HepG2 (cell line): Measurements from ENCODE around the gene PCDHGB2. TPM values are rescaled to one million over a fixed set of nuclear protein-coding genes. Genes with fewer than 3 reads are reported as not detected.

Experiments
- ATRX ChIP-seq: sonication (generic); formaldehyde crosslinking; IDR thresholded peaks from 2 replicates; pipeline ENCODE4 v1.4.0; 2020; ENCODE audit warnings: missing genetic modification reagents, borderline replicate concordance
- BRF2 ChIP-seq: sonication (generic); formaldehyde crosslinking; IDR thresholded peaks from 2 replicates; pipeline ENCODE4 v1.8.1; 2022; ENCODE audit warnings: mild to moderate bottlenecking, missing genetic modification reagents
- GTF2F1 ChIP-seq: fragments of 150-350 bp; IDR thresholded peaks from 2 replicates; pipeline ENCODE4 v1.6.1; 2014; ENCODE audit warnings: low read length
- IRX3 ChIP-seq: sonication (generic); formaldehyde crosslinking; IDR thresholded peaks from 2 replicates; pipeline ENCODE4 v1.8.1; 2023; ENCODE audit warnings: mild to moderate bottlenecking, low read depth, missing genetic modification reagents, borderline replicate concordance
- JDP2 ChIP-seq: sonication (generic); formaldehyde crosslinking; IDR thresholded peaks from 2 replicates; pipeline ENCODE4 v1.8.1; 2022; ENCODE audit warnings: missing genetic modification reagents, borderline replicate concordance
- NONO ChIP-seq, 2 experiments: fragments of 450-650 bp in 1 of 2; sonication (generic) in 1 of 2; formaldehyde crosslinking in 1 of 2; IDR thresholded peaks in 1 of 2; conservative IDR thresholded peaks in 1 of 2; 2 replicates each; pipeline versions ENCODE4 v1.6.1 to v1.8.0; 2017 to 2022; ENCODE audit warnings: mild to moderate bottlenecking in 1 of 2, missing genetic modification reagents in 1 of 2, moderate library complexity in 1 of 2
- NR1H2 ChIP-seq: sonication (generic); formaldehyde crosslinking; IDR thresholded peaks from 2 replicates; pipeline ENCODE4 v1.8.1; 2022; ENCODE audit warnings: low read depth, missing genetic modification reagents, borderline replicate concordance
- NRL ChIP-seq: sonication (generic); formaldehyde crosslinking; IDR thresholded peaks from 2 replicates; pipeline ENCODE4 v1.5.0; 2020; ENCODE audit warnings: missing genetic modification reagents, mild to moderate bottlenecking, moderate library complexity, borderline replicate concordance
- SATB2 ChIP-seq: sonication (generic); formaldehyde crosslinking; IDR thresholded peaks from 2 replicates; pipeline ENCODE4 v1.5.0; 2020; ENCODE audit warnings: missing genetic modification reagents
- SMAD3 ChIP-seq: sonication (generic); formaldehyde crosslinking; IDR thresholded peaks from 2 replicates; pipeline ENCODE4 v1.4.0; 2020; ENCODE audit warnings: missing genetic modification reagents
- ZNF234 ChIP-seq: sonication (generic); formaldehyde crosslinking; conservative IDR thresholded peaks from 2 replicates; pipeline ENCODE4 v1.5.1; 2020; ENCODE audit warnings: mild to moderate bottlenecking, missing genetic modification reagents
- ZNF275 ChIP-seq: sonication (generic); formaldehyde crosslinking; IDR thresholded peaks from 2 replicates; pipeline ENCODE4 v1.8.0; 2022; ENCODE audit warnings: missing genetic modification reagents, mild to moderate bottlenecking, inconsistent platforms, borderline replicate concordance
- ZNF333 ChIP-seq: sonication (generic); formaldehyde crosslinking; IDR thresholded peaks from 2 replicates; pipeline ENCODE4 v1.4.0; 2020; ENCODE audit warnings: mild to moderate bottlenecking, missing genetic modification reagents, borderline replicate concordance
- ZNF589 ChIP-seq: sonication (generic); formaldehyde crosslinking; conservative IDR thresholded peaks from 2 replicates; pipeline ENCODE4 v1.8.0; 2022; ENCODE audit warnings: mild to moderate bottlenecking, moderate library complexity, missing genetic modification reagents
- ZNF704 ChIP-seq: sonication (generic); formaldehyde crosslinking; IDR thresholded peaks from 2 replicates; pipeline ENCODE4 v1.8.1; 2023; ENCODE audit warnings: mild to moderate bottlenecking, inconsistent platforms, moderate library complexity, missing genetic modification reagents, borderline replicate concordance
- polyA plus RNA-seq, 8 experiments: library from polyadenylated mRNA; depleted of rRNA in 3 of 8; stranded (reverse) in 7 of 8; unstranded in 1 of 8; fragments of >200 nt; fragmentation: Illumina TruSeq in 4 of 8; extraction: Trizol in 4 of 8; gene quantifications; 2 replicates each; pipeline versions ENCODE4 v1.2.1 to v1.2.3, GENCODE V29; 2011 to 2016; ENCODE audit warnings: low read depth in 4 of 8, missing spikeins in 1 of 8, mixed read lengths in 1 of 8; ENCODE audit not compliant: insufficient read depth in 1 of 8
- total RNA-seq, 5 experiments: library from RNA; depleted of rRNA; stranded (reverse); fragments of >200 nt; fragmentation: Illumina TruSeq; extraction: Trizol; gene quantifications; 2 replicates each; pipeline ENCODE4 v1.2.3, GENCODE V29; 2016; ENCODE audit warnings: low read depth in 1 of 5
- TF ChIP-seq, protein P1 (sequence below), 2 experiments: sonication (generic) in 1 of 2; formaldehyde crosslinking in 1 of 2; IDR thresholded peaks; 2 replicates each; pipeline versions ENCODE4 v1.6.1 to v1.9.0; 2014 to 2022; ENCODE audit warnings: antibody characterized with exemption in 1 of 2, borderline replicate concordance in 1 of 2, inconsistent platforms in 1 of 2, low read depth in 1 of 2, missing genetic modification reagents in 1 of 2

PCDHGB2 gene
- total and polyA plus RNA-seq, 2 of the 13 experiments (the other 11 are each of a cell fraction or from before 2014, with no cell fraction given), result 0.64 to 0.82 TPM

GRCh38 chr5:141320225-141321169, 39.3 kb upstream of the PCDHGB2 start, which contains the start of gene TAF7 (continued):
- TF ChIP-seq, protein P1, sequence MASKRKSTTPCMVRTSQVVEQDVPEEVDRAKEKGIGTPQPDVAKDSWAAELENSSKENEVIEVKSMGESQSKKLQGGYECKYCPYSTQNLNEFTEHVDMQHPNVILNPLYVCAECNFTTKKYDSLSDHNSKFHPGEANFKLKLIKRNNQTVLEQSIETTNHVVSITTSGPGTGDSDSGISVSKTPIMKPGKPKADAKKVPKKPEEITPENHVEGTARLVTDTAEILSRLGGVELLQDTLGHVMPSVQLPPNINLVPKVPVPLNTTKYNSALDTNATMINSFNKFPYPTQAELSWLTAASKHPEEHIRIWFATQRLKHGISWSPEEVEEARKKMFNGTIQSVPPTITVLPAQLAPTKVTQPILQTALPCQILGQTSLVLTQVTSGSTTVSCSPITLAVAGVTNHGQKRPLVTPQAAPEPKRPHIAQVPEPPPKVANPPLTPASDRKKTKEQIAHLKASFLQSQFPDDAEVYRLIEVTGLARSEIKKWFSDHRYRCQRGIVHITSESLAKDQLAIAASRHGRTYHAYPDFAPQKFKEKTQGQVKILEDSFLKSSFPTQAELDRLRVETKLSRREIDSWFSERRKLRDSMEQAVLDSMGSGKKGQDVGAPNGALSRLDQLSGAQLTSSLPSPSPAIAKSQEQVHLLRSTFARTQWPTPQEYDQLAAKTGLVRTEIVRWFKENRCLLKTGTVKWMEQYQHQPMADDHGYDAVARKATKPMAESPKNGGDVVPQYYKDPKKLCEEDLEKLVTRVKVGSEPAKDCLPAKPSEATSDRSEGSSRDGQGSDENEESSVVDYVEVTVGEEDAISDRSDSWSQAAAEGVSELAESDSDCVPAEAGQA (IDR thresholded peaks at IDR 0.05; ENCODE audit: low read depth), result no peak; the same call in 1 of the 2 replicates
- TF ChIP-seq, protein P1 (CRISPR knock-in tag; IDR thresholded peaks at IDR 0.05; ENCODE audit: borderline replicate concordance), result peak; percentile 51; the same call in 1 of the 2 replicates
- TF ChIP-seq ZNF333 (CRISPR knock-in tag) (no peak), GTF2F1 (peak; percentile 98), IRX3 (CRISPR knock-in tag) (peak; percentile 83; the same call in 1 of the 2 replicates), NONO (IDR thresholded peaks at IDR 0.05) (no peak), NONO (CRISPR knock-in tag; conservative IDR thresholded peaks at IDR 0.05) (peak; percentile 88), JDP2 (CRISPR knock-in tag) (no peak), ZNF234 (CRISPR knock-in tag) (peak; percentile 64; the same call in 1 of the 2 replicates), SMAD3 (CRISPR knock-in tag) (0 out of 2 replicates have a peak, but pooled peaks have one; percentile 59), NR1H2 (CRISPR knock-in tag) (0 out of 2 replicates have a peak, but pooled peaks have one; percentile 20), NRL (peak; percentile 80; the same call in 1 of the 2 replicates), ZNF704 (CRISPR knock-in tag) (peak; percentile 82; the same call in 1 of the 2 replicates), SATB2 (CRISPR knock-in tag) (no peak), ZNF275 (CRISPR knock-in tag) (0 out of 2 replicates have a peak, but pooled peaks have one; percentile 19), BRF2 (CRISPR knock-in tag) (peak; percentile 51; the same call in 1 of the 2 replicates), ATRX (CRISPR knock-in tag) (no peak), ZNF589 (CRISPR knock-in tag) (peak; percentile 93)
